SHP77 (cell line): ENCODE results near the gene TMEM213.

ENCODE experiments used
- DNase-seq, 2 experiments: peaks; one replicate each; lab custom pipeline; 2025; lab: John Stamatoyannopoulos, UW

TMEM213 gene

DNA sequence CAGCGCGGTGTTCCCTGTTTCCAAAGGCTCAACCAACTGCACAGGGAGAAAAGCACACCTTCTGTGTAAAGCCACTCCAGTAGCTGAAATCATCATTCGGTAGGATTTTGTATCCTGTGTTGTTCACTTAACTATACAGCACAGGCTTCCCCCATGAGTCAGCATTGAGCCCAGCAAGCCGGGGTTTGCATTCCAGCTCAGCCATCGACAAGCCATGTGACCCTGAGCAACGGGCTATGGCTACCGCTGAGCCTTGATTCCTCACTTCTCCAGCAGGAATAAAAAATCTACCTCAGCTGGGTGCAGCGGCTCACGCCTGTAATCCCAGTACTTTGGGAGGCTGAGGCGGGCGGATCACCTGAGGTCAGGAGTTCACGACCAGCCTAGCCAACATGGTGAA lies 44.3 kb downstream of the TMEM213 start:
- DNase-seq = no peak

DNA sequence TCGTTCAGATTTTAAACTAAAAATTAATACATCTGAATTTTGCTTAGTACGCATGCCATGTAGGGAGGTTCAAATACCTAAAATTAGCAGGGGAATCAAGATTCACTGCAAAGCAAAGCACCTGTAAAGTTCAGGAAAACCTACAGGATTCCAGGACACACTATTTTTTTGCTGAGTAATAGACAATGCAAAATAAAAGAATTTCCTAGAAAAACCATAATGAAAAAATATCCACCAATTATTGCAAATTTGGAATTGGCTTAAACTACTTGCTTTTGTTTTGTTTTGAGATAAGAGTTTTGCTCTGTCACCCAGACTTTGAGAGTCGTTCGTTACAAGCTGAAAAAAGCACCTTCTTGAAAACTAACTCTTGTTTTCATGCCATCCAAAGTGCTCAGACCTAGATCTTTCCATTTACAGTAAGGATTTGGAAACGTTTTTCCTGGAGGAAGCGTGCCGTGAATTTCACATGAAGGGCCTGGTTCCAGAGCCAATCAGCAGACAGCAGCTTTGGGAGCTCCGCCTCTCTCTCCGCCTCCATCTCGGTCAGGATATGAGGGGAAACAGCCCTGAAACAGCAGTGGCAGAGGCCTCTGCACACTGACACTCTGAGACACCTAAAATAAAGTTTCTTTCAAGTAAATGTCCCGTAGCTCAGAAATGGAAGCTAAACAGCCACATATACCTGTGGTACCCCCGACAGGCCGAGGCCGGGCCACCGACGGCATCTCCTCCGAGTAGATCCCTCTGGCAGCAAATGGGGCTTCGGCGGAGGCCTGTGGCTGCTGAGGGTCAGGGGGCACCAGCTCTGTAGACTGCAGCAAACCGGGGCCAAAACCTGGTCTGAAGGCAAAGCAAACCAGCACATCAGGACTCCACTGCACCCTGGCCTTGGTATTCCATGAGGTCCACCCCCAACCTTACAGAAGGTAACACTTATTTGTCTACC lies 46.1 kb downstream of the TMEM213 start:
- no peak for DNase-seq

DNA sequence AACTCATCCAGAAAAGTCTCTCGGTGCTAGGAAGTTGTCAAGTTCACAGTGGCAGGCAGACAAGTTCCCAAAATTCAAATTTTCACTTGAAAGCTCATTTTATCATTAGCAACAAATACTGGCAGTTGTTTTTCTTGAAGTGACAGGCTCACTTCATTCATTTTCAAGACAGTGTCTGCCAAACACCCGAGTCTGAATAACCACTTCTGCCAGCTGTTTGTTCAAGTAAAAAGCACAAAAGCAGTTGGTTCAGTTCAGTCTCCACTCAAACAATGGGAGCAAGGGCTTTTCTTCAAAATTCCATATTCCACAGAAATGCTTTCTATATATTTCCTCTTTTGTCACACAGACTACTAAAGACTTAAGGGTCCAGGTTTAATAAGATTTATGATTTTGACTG lies 47.9 kb downstream of the TMEM213 start:
- no peak for DNase-seq

DNA sequence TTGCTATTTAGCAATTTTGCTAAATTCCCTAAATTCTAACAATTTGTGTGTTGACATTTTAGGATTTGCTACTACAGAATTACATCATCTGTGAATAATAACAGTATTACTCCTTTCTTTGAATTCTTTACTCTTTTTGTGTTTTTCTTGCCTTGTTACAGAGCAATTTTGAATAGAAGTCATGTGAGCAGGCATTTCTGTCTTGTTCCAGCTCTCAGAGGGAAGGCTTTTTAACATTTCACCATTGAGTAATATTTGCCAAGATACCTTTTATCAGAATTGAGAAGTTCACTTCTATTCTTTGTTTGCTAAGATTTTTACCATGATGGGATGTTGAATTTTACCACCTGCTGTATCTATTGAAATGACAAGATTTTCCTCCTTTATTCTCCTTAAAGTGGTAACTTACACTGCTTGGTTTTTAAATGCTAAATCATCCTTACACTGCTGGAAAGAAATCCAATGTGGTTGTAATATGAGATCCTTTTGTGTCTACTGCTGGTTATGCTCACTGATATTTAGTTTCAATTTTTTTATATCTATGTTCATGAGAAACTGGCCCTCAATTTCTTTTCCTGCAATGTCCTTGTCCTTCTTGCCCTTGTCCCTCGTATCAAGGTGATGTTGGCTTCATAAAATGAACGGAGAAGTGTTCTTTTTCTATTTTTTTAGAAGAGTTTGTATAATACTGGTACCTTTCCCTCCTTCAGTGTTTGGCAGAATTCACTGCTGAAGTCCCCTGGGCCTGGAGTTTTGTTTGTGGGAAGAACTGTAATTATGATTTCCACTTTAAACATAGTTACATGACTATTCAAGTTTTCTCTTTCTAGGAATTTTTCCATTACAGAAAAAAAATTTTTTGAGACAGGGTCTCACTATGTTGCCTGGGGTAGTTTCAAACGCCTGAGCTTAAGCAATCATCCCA lies 50.5 kb downstream of the TMEM213 start:
- no peak for DNase-seq

DNA sequence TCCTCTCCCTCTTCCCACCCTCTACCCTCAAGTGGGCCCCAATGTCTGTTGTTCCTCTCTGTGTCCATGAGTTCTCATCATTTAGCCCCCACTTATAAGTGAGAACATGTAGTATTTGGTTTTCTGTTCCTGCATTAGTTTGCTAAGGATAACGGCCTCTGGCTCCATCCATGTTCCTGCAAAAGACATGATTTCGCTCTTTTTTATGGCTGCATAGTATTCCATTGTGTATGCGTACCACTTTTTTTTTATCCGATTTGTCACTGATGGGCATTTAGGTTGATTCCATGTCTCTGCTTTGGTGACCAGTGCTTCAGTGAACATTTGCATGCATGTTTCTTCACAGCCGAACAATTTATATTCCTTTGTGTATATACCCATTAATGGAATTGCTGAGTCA lies 51.9 kb downstream of the TMEM213 start:
- DNase-seq = no peak

DNA sequence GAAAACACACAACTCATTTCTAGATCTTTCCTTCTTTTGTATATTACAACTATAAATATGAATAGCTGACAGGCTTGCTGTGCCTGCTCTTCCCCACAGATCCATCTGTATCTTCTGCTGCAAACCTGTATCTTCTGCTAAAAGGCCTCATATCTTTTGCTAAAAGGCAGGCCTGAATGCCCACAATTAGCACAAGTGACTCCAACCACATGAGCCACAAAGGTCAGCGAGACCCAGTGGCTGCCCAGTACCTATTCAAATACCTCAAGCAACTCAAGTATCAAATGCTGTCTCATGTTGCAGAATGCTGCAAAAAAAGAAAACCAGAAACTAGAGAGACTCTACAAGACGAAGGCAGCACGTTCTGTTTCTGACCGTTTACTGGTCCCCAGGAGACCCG lies 54.7 kb downstream of the TMEM213 start:
- DNase-seq = no peak

DNA sequence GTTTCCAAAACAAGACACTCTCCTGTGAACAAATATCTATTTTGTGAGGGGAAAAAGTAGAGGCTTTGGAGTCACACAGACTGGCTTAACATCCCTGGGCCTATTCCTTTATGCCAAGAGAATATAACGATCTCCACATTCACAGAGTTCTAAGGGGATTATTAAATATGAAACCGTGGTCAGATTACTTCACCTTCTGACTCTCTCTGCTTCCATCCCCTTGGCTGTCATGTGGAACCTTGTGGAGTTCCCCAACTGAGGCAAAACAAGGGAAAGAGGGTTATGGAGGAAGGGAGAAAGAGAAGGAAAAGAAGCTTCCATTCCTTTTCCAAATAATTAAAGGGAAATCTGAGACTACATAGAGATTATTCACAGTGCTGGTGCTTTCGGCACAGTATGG lies 55.7 kb downstream of the TMEM213 start:
- no peak for DNase-seq

DNA sequence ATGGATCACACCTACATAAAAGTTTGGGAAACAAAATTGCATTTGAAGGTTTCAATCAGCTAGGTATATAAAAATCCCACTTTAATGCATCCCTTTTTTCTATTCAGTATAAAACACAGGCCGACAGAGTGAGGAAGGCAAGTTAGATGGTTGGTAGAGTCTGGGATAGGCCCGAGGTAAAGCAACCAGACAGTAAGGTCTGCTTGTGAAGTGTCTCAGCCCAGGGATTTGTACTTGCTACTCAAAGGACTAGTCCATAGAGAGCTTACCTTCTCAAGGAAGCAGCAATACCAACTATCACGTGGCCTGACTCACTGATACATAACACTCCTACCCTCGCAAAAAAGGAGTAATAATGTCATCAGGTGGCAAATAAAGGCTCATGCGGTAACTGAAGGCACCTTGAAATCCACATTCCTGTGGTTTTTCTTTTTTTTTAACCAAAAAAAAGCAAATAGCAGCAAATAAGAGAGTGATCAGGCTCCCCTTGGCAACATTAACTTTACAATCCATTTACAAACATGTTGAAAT lies 56.4 kb downstream of the TMEM213 start:
- DNase-seq = no peak

DNA sequence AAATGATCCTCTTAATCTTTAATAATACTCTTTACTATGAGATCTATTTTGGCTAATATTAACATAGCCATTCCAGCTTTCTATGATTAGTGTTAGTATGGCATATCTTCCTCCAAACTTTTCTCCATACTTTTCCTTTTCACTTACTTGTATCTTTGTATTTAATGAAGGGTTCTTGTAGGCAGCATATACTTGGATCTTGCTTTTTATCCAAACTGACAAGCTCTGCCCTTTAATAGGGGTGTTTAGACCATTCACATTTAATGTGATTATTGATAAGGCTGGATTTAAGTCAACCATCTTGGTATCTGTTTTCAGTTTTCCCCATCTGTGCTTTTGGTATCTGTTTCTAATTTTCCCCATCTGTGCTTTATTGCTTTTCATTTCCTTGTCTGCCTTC lies 59.9 kb downstream of the TMEM213 start:
- DNase-seq = no peak

DNA sequence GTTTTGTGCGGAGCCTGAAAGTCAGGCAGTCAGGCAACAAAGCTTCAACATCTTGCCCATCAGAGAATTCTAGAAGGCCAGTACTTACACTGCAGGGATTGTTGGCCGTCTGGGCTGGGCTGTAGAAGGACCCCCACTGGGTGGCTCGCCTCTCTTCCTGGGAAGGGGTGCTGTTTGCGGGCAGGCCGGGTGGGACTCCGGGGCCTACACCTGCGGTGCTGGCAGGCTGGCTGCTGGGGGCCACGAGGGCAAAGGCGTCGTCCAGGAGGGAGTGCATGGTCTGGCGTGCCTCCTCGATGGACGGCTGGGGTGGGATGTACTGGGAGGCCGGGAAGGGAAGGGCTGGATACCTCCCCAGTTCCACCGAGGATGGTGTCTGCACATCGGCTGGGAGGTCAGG lies 63.3 kb downstream of the TMEM213 start:
- no peak for DNase-seq

DNA sequence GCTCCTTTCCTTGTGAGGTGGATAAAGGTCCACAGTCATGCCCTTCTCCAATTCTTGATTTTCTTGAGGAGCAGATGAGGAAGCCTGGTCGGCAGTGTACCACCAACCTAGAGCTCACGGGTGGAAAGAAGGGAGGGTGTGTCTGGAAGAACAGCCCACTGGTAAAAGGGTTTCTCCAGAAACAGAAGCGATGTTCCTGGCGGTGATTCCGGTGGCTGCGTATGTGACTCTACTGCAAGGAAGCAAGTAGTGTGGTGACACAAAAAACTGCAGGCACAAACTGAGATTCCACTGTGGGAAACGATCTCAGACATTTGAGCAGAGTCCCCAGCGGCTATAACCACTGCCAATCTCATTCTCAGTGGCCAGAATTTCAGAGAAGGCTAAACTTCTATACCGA lies 66.1 kb downstream of the TMEM213 start:
- DNase-seq = no peak

DNA sequence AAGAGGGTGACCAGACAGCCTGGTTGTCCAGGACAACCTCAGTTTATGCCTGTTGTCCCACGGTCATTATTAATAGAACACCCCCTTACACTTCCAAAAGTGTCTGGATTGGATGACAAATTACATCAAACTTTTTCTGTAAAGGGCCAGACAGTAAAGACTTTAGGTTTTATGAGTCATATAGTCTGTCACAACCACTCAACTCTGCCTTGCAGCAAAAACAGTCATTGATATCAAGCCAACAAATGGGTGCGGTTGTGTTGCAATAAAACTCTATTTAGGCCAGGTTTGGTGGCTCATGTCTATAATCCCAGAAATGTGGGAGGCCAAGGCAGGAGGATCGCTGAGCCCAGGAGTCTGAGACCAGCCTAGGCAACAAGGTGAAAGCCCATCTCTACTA lies 66.9 kb downstream of the TMEM213 start:
- DNase-seq = no peak

DNA sequence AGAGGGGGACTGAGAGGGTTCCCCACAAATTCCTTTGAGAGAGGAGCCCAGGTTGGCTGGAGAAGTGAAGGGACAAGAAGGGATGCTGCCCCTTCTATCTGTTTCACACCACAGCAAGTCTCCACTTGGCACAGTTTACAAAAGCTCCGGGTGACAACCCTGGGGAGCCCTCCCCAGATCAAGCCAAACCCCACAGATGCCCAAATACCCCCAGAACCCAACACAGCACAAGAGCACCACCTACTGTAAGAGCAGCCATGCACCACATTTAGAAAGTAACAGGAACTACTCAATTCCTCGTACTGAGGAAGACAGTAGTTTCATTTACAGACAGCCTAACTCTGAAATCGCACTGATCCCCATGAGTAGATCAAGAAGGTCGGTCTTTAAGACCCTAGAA lies 68.0 kb downstream of the TMEM213 start:
- DNase-seq = no peak

DNA sequence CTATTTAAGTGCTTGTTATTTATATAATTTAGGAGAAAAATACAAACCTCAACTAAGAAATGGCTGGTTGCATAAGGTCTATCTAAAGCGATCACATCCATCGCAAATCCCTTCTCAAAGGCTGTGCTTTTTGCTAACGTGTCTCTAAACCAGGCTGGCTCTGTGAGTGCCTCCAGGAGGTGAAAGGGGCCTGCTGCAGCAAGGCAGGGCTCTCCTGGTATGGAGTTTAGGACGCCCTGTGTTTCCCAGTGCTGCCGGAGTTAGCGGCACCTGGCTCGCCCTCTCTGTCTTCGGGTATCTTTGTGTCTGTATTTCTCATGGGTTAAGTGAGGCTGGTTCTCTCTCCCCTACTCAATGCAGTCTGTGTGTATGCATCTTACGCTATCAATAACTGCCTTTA lies 68.6 kb downstream of the TMEM213 start:
- DNase-seq = no peak

DNA sequence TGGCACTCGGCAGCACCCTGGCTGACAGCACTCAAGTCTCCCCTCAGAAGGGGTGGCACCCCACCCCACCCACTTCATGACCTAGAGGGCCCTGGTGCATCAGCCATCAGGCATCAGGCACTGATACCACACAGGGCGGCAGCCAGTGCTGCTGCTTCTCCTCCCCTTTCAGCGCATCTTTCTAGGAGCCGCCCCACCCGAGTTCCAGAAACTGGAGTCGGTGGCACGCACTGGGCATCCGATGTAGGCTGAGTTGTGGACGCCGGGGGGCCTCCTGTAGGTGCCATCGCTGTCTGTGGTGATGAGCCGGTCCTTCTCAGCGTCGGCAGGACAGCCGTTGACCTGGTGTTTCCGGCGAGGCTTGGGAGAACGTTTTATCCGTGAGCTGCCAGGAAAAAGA lies 70.0 kb downstream of the TMEM213 start:
- no peak for DNase-seq

DNA sequence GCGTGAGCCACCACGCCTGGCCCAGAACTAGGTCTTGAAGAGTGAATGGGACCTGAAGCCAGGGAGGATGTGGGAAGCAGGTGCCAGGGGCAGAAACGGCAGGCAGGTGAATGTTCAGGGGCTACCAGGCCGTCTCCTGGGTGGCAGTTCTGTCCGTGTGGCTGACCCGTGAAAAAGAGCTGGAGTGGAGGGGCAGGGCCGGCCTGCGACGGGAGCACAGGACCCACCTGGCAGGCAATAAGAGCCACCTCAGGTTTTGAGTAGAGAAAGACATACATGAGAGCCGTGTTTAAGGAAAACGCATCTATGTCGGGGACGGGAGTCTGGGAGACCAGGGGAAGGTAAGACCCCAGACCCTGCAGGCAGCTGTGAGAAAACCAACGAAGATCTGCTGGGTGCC lies 70.9 kb downstream of the TMEM213 start:
- no peak for DNase-seq

DNA sequence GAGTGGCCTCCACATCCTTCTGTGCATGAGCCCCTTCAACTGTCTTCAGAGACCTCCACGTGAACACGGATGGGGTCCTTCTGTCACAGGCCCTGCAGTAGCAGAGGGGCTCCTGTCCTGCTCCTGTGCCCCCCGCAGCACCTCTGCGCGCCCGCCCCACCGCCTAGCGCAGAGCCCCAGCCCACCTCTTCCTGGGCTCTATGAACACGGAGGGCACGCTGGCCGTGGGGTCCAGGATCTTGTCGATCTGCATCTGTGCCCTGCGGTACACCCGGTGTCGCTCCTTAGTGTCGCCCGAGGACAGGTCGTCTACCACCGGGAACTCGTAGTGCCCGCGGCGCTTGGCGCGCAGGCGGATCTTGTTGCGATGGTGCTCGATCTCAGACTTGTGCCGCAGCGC lies 71.6 kb downstream of the TMEM213 start:
- no peak for DNase-seq

DNA sequence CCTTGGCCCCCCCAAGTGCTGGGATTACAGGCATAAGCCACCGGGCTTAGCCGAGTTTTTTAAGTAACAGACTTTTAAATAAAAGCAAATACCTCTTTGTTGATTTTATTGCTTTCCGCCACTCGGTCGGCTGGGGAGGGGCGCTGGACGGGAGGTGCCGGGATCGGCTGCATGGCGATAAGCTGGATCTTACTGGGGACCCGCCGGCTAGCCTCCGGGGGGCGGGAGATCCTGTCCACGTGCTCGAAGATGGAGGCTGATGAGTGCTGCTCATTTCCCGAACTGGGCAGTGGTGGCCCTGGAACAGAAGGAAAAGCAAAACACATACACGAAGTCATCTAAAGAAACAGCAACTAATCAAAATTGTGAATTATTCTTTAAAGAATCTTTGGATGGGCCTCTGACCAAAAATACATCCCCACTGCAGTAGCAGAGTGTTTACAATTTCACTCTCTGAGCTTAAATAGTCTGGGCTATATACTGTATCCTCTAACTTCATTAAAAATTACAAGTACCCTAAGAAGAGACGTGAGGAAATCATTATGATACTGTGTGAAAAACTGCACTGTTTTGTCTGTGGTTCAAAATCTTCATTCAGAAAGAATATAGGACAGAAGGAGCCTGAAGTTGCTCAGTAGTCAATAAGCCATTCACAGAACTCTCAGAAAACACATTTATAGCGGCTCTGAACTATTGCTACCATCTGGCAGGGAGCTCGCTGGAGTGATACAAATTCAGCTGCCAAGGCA lies 73.4 kb downstream of the TMEM213 start:
- DNase-seq = no peak

DNA sequence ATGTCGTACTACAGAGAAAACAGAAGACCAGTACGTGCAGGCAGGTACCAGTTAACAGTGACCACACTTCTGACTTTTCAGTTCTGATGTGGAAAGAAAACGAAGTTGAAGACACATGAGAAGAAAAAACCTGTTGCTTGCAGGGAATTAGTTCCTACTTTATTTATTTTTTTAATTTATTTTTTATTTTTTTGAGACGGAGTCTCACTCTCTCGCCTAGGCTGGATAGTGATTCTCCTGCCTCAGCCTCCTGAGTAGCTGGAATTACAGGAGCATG lies 74.0 kb downstream of the TMEM213 start:
- no peak for DNase-seq

DNA sequence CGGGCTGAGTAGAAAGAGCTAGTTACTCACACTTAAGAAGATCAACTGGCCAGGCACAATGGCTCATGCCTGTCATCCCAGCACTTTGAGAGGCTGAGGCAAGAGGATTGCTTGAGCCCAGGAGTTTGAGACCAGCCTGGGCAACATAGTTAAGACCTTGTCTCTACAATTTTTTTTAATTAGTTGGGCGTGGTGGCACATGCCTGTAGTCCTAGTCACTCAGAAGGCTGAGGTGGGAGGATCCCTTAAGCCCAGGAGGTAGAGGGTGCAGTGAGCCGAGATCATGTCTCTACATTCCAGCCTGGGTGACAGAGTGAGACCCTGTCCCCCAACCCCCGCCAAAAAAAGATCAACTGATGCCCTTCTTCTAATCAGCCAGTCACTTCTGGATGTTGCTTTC lies 74.8 kb downstream of the TMEM213 start:
- no peak for DNase-seq

DNA sequence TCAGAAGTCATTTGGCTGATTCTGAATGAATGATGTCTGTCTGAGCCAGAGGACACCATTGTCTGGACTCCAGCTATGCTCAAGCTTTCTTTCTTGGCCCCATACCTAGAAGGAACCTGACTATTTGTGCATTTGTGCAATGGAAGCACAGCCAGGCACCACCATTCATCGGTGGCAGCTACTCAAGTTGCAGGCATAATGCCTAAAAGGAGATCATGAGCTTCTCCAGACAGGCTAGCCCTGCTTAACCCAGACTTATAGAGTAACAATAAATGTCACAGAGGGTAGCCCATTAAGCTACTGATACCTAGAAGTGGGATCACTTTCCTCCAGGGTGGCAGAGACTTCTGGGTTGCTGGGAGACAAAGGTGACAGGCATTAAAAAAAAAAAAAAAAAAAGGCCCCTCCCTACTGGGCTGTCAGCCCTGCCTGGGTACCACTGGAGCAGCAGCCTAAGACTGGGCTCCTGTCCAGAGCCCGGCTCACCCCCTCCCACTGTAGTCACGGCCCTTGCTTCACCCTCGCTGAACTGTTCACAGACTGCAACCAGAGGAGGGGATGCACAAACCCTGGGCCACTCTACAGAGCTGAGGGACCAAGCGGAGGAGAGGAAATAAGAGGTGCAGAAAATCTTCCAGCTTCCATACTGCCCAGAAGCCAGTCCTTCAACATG lies 75.6 kb downstream of the TMEM213 start:
- no peak for DNase-seq

DNA sequence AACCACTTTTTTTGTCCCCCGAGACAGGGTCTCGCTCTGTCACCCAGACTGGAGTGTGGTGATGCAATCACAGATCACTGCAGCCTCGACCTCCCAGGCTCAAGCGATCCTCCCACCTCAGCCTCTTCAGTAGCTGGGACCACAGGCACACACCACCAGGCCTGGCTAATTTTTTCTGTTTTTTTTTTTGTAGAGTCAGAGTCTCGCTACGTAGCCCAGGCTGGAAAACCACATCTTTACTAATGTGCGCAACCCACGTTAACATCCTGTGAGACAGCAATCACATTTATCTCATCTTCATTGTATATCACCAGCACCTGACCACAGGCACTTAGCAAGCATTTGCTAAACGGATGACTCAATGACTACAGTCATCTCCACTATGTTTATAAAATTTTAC lies 78.0 kb downstream of the TMEM213 start:
- no peak for DNase-seq
